Stimulated activated CD4-positive, alpha-beta T cell treated with anti-CD3 and anti-CD28 coated beads, Interleukin-15, amount 100 ng/mL, for 24 hours (primary cell): ENCODE data around the gene WIPI1.
"Not testable (repeated sequence)": the region's sequence is repeated elsewhere in the genome, so short reads cannot be mapped to it uniquely, and the experiment has no call there.

ENCODE experiments used
- DNase-seq: peaks from one replicate; pipeline ENCODE4 v3.0.0-alpha.2; 2020

The WIPI1 gene

GRCh38 chr17:68457168-68457538 lies at the start of gene WIPI1:
Gene WIPI1 (minus strand): TSS chr17:68457496. CDS start chr17:68457421, 75 bp downstream.
- no peak for DNase-seq

GRCh38 chr17:68505951-68506350 lies 48.7 kb upstream of the WIPI1 start:
- DNase-seq: no peak

GRCh38 chr17:68501074-68501473 lies 43.8 kb upstream of the WIPI1 start:
- DNase-seq: no peak

- no peak for DNase-seq
These were observed 42.3 kb upstream of the WIPI1 start for GRCh38 chr17:68499587-68499986.

GRCh38 chr17:68498479-68499326 lies 41.4 kb upstream of the WIPI1 start:
- no peak for DNase-seq

GRCh38 chr17:68497885-68498319 lies 40.6 kb upstream of the WIPI1 start:
- DNase-seq: no peak

- no peak for DNase-seq
These were observed 37.8 kb upstream of the WIPI1 start for GRCh38 chr17:68495081-68495480.

GRCh38 chr17:68492394-68493054 lies 35.2 kb upstream of the WIPI1 start:
- DNase-seq: not testable (repeated sequence)

- DNase-seq: no peak
These were observed 34.3 kb upstream of the WIPI1 start for GRCh38 chr17:68491381-68492231.

GRCh38 chr17:68489919-68490318 lies 32.6 kb upstream of the WIPI1 start:
- no peak for DNase-seq

GRCh38 chr17:68484458-68484857 lies 27.2 kb upstream of the WIPI1 start:
- DNase-seq: no peak

GRCh38 chr17:68482576-68483041 lies 25.3 kb upstream of the WIPI1 start:
- DNase-seq: no peak

GRCh38 chr17:68480885-68481284 lies 23.6 kb upstream of the WIPI1 start:
- DNase-seq: no peak

GRCh38 chr17:68470961-68471360 lies 13.7 kb upstream of the WIPI1 start:
- DNase-seq: no peak

- DNase-seq: no peak
These were observed 11.5 kb upstream of the WIPI1 start for GRCh38 chr17:68468788-68469187.

- DNase-seq: no peak
These were observed 11.0 kb upstream of the WIPI1 start for GRCh38 chr17:68468334-68468733.

- no peak for DNase-seq
These were observed 6.1 kb upstream of the WIPI1 start for GRCh38 chr17:68463211-68464019.

GRCh38 chr17:68462381-68463210 lies 5.3 kb upstream of the WIPI1 start:
- DNase-seq: peak; percentile 75

GRCh38 chr17:68461589-68461988 lies 4.3 kb upstream of the WIPI1 start:
- DNase-seq: peak; percentile 55

GRCh38 chr17:68461122-68461539 lies 3.8 kb upstream of the WIPI1 start:
- DNase-seq: no peak

- no peak for DNase-seq
These were observed 3.4 kb upstream of the WIPI1 start for GRCh38 chr17:68460715-68461114.
